NCI-H1105 (cell line): ENCODE measurements around the gene PRTG.
"Not testable (repeated sequence)": the region's sequence is repeated elsewhere in the genome, so short reads cannot be mapped to it uniquely, and the experiment has no call there.

ENCODE experiments used
- DNase-seq: peaks from one replicate; lab custom pipeline; 2025; lab: John Stamatoyannopoulos, UW

The PRTG gene

DNA sequence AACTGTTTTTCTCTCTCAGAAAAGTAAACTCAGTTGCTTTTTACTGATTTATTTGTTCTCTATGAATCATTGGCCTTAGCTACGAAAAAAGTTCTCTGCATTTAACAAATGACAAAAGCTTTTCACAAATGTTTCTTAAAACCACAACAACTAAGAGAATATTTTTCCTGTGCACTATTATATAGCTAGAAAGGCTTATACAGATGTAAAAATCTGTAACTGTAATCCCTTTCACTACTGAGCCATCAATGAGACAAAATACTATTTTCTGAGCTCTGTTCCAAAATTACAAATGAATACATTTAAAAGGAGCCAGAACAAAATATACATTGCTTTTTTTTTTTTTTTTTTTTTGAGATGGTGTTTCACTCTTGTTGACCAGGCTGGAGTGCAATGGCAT is 109.2 kb downstream of the PRTG start:
- no peak for DNase-seq

DNA sequence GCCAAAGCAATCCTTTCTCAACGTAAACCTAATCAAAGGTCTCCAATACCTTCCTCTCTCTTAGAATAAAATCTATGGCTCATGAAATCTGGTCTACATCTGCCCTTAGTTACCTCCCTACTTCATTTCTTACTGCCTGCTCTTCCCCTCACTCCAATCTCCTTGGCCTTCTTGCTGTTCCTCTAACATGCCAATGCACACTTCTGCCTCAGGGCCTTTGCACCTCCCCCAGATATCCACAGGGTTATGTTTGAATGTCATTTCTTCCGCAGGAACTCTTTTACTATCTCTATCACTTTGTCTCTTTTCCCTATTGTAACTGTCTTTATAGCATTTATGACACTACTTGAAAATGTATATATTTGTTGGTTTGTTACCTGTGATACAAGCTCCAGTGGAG is 110.5 kb downstream of the PRTG start:
- DNase-seq, result no peak

DNA sequence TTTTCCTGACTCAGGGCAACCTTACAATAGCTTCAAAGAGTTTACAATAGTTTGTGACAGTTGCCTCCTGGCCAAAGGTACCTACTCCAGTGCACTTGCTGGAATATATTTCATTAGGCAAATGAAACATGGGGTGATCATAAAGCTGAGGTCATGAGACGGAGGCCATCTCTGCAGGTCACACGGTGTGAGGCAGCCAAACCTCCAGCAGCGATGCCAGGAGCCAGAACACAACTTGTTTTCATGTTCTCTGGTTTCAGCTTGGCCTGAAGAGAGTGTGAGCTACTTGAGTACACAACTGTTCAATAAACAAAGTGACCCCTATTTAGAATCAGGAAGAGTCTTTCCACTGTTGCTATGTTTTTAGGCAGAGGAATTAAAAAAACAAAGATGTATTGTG is 112.1 kb downstream of the PRTG start:
- DNase-seq, result no peak

DNA sequence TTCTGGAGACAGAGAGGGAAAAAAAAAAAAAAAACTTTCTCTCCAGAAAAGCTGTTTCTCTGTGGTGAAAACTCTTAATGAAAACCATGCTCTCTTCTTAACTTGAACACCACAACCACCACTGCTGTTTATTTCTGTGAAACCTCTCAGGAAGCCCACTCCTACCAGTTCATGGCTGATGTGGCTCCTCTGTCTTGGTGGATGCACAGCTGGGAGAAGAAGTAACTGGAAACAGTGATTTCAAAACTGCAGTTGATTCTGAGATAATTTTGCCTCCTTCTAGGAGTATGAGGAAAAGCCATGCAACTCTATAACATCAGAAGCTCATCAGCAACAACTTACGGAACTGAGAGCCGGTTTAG is 114.6 kb downstream of the PRTG start:
- no peak for DNase-seq

DNA sequence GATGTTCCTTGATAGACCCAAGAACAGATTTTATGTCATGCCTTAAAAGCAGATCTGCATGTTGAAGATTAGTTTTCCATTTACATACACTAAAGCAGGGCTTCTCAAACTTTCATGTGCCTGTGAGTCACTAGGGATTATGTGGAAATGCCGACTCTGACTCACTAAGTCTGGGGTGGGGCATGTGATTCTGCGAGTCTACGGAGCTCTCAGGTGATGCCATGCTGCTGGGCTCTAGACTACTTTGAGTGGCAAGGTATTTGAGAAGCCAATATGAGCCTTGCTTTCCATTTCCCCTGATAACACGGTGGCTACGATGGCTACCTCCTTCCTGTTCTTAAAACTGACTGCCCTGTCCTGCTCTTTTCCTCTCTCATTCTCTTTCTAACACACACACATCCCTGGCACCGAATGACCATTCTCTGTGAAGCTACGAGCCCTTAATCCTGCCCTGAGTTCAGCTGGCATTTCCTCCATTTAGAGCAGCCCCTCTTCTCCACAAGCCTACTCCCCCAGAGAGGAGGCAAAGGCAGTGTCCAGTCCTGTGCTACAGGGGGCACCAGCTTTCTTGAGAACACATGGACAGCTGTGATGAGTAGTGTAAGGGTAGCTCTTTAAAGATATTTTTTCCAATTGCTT is 115.1 kb downstream of the PRTG start:
- DNase-seq, result no peak

DNA sequence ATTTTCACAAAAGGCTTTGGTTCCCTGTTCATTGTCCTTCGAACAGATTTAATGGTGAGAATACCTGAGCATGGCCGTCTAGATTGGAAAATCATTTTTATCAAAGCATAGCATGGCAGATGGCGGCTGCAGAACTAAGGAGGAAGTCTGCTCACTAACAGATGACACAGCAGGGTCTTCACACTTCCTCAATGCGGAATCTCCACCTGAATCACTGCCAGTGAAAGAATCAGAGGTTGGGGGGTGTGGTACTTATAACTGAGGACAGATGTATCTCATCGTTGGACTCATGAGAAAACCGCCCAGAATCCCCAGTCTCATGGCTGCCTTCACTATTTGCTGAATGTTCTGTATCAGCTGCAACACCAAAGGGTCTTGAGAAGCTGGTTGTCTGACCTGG is 123.2 kb downstream of the PRTG start:
- no peak for DNase-seq

DNA sequence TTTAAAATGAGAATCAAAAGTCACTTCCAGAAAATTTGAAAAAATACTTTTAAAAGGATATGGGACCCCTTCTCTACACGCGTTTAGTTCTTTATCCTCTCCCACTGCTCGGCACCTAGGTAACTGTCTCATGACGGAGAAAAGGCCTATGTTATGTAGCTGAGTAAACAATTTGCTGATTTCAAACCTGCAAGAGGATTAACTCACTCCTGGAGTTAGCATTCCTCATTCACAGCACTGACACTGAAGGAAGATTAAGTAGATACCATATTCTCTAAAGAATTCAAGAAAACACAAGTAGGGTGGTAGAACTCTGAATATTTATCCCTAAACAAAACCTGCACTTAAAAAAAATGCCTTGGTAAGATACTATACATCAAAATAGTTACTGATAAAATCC is 124.6 kb downstream of the PRTG start:
- DNase-seq, result no peak

DNA sequence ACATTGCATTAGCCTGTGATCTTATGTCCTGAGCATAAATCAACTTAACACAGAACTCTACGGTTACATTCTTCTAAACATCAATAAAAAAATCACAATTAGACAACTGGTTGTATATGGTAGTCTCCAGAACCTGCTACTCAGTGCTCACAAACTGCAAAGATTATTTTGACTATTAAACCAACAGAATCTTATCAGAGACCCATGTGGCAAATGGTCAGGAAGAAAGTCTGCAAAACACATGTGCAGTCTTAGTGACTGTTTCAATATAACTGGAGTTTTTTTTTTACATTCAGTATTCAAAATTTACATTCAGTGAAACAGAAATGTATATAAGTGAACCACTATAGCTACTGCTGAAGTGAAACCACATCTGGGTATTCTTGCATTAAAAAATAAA is 127.5 kb downstream of the PRTG start:
- DNase-seq, result no peak

DNA sequence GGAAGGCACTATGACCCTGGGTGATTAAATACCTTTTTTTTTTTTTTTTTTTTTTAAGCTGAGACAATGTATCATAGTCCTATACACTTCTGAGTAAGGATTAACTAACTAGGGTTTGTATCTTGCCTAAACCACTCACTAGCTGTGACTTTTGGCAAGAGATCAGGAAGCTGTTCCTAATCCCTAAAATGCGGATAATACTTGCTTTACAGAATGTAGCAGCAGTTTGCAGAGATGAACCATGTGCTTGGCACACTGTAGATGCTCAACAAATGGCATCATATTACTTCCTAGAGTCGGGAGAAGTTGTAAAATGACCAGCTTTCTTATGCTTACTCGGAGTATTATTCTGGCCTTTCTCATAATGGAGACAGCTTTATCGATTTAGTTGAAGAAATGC is 129.2 kb downstream of the PRTG start:
- DNase-seq, result no peak

DNA sequence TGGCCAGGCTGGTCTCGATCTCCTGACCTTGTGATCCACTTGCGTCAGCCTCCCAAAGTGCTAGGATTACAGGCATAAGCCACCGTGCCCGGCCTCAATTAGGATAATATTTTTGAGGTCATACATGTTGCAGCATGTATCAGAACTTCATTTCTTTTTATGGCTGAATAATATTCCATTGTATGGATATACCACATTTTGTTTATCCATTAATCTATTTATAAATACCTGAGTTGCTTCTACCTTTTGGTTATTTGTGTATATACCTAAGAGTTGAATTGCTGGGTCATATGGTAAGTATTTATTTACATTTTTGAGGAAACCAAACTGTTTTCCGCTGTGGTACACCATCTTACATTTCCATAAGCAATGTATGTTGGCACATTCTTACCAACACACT is 136.7 kb downstream of the PRTG start:
- no peak for DNase-seq

DNA sequence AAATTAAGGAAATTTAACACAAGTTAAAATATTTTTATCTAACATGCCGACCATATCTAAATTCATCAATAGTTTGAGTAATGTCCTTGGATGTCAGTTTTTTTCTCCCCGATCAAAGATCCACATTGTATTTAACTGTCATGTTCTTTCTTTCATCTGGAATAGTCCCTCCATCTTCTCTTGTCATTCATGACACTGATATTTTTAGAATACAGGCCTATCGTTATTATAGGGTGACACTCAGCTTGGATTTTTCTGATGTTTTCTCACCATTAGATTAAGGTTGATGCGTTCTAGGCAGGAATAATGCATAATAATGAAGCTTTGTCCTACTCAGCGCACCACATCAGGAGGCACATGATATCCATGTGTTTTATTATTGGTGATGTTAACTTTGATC is 141.6 kb downstream of the PRTG start:
- DNase-seq, result no peak

DNA sequence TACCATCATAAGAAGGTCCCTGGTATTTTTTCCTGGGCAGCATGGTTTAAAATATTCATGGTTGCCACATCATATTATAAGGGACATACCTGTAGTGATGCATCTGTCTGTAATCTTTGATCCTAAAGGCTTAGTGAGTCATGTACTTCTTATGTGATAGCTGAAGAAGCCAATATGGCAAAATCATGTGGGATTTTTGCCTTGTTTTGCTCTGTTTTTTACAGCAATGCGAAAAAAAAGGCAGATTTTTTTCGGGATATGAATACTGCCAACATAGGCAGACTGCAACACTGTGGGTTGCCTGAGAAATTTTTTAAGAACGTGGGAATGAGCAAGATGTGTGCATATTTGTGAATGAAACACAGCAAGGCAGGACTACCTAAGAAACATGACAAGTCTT is 143.5 kb downstream of the PRTG start:
- DNase-seq, result no peak

DNA sequence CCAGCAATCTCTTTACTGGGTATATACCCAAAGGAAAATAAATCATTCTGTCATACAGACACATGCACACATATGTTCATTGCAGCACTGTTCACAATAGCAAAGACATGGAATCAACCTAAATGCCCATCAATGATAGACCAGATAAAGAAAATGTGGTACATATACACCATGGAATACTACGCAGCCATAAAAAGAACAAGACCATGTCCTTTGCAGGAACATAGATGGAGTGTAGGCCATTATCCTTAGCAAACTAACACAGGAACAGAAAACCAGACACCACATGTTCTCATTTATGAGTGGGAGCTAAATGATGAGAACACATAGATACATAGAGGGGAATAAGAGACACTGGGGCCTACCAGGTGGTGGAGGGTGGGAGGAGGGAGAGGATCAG is 149.9 kb downstream of the PRTG start:
- not testable (repeated sequence) for DNase-seq

DNA sequence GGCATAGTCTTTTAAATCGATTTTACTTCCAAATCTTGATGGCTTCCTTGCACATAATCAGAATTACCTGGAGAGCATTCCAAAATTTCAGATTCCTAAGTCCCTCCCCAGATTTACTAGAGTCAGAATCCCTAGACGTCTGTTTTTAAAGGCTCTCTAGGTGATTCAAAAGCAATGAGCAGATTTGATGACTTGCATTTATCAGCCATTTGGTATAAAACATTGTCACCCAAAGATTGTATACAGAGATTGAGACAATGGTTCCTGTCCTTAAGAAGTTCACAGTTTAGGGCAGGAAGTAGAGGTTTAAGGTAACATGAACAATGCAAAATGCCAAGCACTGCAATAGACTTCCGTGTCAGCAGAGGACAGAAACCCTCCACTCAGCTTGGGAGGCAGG is 152.2 kb downstream of the PRTG start:
- no peak for DNase-seq

DNA sequence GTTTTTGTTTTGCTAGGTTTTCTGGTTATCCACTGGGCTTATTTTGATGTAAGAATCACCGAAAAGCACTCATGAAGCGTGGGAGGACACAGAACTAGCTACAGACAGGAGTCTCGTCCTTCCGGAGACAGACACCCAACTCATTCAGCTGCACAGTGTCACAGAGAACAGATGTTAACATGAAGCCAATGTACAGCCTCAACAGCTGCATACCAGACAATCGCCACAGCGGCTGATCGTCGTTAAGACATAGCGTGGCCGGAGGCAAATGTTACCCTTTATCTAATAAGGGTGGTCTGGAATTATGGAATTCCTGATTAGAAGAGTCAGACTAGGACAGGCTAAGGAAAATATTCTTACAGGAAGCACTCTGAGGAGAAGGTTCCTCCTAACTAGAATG is 153.7 kb downstream of the PRTG start:
- no peak for DNase-seq

DNA sequence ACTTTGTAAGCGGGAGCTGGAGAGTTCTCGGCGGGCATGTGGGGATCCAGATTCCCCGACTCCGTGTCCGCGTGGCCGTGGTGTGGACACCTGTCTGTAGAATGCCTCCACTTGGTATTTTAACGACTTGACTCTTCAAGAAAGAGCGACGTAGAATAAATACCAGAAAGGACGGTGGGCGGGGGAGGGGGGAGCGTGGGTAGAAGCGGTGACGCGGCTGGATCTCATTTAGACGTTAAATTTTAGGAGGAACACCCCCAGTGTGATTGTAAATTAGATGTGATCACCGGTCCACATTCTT is 154.2 kb downstream of the PRTG start:
- no peak for DNase-seq

DNA sequence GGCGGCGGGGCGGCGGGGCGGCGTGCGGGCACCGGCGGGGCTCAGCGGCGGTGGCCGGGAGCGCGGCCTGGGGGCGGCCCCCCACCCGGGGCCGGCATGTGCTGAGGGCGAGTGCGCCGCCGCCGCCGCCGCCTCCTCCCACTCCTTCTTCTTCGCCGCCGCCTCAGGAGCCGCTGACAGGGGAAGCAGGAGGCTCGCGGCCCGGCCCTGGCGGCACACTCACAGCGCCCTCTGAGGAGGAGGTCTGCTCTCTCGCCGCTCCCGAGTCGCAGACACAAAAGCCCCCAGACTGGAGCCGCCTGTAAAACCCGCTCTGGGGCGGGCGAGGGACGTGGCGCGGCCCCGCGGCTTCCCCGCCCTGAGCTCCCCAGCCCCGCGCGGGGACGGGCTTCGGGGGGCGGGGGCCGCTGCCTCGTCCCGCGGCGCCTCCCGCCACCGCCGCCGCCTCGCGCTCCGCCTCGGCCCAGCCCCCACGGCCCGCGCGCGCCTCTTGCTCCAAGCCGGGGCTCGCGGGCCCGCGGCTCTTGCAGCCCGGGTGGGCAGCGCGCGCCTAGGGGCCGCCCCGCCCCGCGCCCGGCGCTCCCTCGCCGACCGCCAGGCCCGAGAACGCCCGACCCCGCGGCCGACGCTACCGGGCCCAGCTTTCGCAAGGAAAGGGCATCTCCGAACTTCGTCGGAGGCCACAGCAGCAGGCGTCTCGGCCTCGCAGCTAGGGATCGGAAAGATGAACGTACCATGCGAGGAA is 154.7 kb downstream of the PRTG start, which contains the start of gene PYGO1:
PYGO1 (minus strand) TSS at position 276 of the 745 bp plus-strand sequence. CDS start 462 bp downstream, outside the sequence.
- peak; percentile 23 for DNase-seq

DNA sequence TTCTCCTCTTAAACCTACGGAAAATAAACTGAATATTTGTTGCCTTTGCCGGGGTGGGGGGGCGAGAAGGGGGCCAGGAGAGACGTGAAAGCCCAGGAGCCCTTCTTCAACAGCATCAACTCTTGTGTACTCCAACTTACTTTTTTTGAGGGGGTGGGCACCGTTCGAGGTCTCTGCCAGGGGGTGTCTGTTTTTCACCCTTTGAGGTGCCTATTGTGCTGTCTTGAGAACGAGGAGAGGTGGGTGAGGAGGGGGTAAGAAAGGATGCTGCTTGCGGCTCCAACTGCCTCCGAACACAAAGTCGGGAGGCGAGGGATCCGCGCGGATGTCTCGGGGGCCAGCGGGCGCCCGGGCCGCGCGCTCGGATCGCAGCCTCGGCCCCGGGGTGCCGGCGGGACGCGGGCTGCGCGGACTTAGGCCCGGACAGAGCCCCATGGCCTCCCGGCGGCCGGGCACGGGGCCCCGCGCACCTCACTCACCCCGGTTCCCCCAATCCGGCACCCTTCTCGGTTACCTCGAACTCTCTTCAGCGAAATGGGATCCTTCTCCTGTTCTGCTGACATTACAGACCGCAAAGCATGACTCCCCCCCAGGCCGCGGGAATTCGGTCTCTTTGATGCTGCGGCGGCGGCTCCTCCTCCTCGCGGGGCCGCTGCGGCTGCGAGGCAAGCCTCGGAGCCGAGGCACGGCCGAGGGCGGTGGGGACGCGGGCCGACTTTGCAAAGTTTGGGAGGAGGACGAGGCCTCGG is 155.5 kb downstream of the PRTG start:
- DNase-seq, result peak; percentile 6

DNA sequence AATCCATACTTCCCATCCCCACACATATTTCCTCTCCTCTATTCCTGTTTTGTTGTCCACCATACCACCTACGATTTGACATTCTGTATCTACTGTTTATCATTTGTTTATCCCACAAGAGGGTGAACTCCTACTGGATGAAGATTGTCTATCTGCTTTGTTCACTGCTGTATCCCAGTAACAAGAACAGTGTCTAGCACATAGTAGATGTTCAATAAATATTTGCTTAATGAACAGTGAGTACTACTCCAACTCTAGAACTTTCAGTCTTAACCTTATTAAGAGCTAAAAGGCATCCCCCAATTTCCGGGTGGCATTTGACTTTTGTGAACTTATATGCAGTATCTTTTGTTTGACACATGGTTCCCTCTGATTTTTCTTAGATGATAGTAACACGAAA is 156.1 kb downstream of the PRTG start:
- no peak for DNase-seq

DNA sequence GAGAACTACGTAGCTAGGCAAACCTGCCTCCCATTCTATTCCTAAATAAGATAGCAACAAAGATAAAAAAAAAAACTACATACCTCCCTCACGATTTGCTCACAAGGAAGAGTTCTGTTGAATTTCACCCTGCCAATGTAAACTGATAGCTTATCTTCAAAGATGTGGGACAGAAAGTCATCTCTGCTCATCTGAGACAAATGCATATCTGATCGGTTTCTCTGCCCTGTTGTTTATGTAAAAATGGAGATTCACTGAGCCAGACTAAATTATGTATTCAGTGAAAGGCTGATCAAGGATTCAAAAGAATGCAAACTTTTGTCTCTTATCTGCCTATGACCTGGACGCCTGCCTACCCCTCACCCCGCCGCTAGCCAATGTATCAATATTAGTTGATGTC is 166.0 kb downstream of the PRTG start:
- no peak for DNase-seq

DNA sequence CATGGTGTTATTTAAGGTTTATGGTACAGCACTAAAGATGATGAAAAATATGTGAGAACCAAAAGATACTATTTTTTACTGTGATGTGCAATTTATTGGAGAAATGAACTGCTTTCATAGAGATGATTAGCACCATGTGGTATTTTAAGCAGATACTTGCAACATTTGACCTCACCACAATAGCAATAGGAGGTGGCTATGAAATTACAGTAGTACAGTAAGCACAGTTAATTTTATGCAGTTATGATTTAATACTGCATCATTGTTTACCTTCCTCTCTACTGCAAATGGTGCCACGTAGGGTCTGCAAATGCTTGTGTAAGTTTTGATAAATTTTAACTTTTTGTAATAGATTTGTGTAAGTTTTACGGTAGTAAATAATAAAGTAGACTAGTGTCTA is 168.9 kb downstream of the PRTG start:
- no peak for DNase-seq

DNA sequence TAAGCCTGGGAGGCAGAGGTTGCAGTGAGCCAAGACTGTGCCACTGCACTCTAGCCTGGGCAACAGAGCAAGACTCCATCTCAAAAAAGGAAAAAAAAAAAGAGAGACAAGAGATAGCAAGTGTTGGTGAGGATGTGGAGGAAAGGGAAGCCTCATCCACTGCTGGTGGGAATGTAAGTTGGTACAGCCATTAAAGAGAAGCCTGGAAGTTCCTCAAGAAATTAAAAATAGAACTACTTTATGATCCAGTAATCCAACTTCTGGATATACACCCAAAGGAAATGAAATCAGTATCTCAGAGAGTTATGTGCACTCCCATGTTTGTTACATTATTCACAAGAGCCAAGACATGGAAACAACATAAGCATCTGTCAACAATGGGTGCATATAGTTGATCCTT is 169.7 kb downstream of the PRTG start:
- DNase-seq, result no peak

DNA sequence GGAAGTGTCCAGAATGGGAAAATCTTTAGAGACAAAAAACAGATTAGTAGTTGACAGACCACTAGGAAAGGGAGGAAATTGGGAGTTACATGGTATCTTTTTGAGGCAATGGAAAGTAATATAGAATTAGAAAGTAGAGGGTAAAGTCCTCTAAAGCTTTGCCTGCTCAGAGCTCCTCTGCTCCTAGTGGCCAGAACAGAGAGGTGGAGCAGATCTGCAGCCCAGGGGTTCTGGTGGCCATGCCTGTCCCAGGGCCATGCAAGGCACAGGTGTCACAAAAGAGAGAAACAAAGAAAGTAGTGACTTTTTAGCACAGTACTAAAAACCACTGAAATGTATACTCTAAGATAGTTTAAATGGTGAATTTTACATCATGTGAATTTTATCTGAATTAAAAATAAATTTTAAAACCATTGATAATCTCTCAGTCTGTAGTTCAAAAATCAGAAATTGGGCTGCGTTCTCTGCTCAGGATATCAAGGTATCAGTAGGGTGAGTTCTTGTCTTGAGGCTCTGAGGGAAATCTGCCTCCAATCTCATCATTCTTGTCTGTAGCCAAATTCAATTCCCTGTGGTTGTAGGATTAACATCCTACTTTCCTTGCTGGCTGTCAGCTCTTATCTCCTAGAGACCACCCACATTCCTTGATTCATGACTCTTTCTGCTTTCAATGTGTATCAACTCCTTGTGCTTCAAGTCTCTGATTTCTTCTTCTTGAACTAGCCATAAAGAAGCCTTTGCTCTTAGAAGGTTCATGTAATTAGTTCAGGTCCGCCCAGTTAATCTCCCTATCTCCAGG is 178.4 kb downstream of the PRTG start:
- DNase-seq, result no peak
